Hematopoietic multipotent progenitor cell treated with erythropoietin and hydrocortisone succinate and interleukin-3 and kit ligand, for 4 days (in vitro differentiated cells): Measurements from ENCODE around the gene FAM20A.
"Not testable (repeated sequence)": the region's sequence is repeated elsewhere in the genome, so short reads cannot be mapped to it uniquely, and the experiment has no call there.

Experiments used
- DNase-seq: peaks from one replicate; pipeline ENCODE4 v3.0.0-alpha.2; 2015

FAM20A gene

DNA sequence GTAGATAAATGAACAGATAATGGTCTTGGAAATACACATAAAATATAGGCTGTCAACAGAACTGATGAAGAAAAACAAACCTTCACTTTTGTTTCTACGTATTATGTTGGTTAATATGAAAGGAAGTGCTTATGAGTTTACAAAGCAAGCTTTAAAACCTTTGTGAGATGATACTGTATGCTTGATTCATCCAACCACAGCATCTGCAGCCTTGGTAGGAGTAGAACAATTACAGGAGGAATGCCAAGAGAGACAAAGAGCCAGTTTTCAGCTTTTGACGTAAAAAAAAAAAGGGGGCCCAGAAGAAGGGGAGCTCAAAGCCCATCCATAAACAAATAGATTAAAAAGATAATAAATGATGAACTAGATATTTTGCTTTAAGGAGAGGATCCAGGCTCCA is 13.3 kb downstream of the FAM20A start:
- DNase-seq, result no peak

DNA sequence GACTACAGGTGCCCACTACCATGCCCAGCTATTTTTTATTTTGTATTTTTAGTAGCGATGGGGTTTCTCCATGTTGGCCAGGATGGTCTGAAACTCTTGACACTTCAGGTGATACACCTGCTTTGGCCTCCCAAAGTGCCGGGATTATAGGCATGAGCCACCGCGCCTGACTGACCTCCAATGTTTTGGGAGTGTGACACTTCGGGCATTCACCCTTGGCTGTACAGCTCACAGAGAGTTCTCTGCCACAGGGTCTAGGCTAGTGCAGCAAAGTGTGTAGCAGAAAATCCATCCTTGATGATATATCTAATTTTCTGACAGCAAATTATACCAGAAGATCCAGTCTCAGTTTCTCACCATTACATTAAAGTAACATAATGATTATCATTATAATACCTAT is 14.1 kb downstream of the FAM20A start:
- DNase-seq, result no peak

DNA sequence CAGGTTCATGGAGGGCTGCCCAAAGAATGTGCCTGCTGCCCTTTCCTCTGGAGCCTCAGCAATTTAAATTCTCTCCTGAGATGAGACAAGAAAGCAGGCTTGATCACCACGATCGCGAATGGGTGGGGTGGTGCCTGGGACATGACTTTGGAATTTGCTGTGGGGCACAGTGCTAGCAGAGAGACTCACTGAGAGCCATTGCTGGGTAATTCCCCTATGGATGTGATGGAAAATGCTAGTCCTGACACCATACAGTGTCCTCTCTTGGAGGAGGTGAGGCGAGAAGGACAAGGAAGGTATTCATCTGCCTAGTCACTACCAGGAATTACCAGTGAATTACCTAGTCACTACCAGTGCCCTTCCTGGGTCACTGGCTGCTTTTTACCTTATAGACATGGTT is 15.5 kb downstream of the FAM20A start:
- no peak for DNase-seq

DNA sequence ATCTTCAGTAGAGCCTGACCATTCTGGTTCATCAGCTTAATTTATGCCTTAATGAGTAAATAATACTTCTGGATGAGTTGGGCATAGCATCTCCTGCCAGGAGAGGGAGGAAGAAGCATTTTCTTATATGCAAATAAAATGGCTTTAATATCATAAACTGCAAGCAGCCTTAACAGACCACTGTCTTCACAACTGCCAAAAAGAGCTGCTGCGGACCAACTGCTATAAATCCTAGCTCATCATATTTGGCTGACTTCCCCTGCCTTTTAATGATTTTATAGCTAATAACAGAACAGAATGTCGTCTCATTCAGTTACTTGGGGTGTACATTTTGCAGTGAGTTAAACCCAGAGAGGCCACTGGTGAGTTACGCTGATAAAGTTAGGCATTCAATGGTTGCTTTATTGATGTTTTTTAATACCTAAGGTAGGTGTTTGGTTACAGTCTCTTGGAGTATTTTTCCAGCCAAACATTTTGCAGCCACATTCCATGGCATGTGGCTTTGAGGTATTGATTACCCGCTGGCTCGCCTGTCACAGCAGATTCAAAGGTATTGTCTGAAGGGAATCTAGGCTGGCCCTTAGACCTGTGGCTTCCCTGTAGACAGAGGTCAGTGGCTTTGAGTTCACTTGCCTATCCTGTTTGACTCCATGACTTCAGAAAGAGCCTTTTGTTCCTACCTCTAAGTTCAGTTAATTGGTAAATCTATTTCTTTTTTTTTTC is 16.4 kb downstream of the FAM20A start:
- DNase-seq, result no peak

DNA sequence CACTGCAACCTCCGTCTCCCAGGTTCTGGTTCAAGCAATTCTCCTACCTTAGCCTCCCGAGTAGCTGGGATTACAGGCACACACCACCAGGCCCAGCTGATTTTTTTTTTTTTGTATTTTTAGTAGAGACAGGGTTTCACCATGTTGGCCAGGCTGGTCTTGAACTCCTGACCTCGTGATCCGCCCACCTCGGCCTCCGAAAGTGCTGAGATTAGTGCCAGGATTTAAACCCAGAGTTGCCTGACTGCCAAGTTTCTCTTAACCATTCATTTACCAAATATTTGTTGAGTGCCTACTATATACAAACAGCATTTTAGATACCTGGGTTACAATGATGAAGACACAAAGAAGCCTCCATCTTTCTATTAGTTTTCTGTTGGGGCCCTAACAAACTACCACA is 18.3 kb downstream of the FAM20A start:
- DNase-seq, result not testable (repeated sequence)

DNA sequence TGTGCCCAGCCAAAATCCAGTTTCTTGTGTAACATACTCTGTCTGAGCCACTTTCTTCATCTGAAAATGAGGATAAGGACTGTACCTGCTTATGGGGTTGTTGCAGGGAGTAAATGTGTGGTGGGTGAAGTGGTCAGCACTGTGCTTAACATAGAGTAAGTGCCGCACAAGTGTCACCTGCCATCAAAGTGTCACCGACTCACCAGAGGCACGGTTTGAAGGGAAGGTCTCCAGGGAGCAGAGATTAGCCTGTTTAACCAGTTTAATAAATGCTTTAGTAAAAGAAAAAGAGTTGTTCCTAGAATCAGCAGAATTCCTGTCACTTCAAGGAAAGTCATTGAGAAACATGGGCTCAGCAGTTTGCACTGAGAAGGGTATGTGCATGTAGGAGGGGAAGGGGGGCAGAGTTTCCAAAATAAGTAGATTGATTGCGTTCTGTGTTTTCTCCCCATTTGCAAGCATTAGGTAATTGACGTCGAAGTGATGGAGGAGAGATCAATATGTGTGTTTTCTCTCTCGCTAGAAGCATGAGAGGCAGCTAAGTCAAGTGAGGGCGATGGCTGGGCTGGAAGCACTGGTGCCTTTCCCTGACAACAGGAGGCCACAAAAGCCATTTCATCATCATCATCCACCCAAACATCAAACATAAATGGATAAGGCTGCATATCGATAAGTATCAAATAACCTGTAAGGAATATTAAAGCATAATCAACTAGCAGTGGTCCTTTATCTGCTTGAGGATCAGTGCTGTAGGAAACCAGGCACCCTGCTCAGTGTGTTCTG is 19.1 kb downstream of the FAM20A start:
- no peak for DNase-seq

DNA sequence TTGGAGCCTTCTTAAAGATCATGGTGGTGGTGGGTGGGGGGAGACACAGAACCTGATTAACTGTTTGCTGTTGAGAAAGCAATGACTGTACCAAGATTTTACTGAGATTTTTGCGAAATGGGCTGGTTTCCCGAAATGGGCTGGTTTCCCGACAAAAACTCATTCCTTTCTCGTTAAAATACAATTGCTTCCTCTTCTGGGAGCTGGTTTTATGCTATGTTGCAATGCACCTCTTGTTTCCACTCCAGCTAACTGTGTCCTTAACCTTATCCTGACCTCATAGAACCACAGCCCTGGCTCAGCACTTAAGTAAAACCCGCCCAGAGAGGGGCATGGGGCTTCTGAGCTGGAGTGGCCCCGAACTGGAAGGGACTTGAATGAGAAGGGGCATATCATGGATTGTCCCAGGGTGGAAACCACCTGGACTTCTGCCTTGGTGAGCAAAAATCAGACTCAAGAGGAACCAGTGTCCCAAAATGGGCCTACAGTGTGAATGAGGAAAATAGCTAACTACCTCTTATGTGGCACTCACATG is 20.9 kb downstream of the FAM20A start:
- DNase-seq, result no peak

DNA sequence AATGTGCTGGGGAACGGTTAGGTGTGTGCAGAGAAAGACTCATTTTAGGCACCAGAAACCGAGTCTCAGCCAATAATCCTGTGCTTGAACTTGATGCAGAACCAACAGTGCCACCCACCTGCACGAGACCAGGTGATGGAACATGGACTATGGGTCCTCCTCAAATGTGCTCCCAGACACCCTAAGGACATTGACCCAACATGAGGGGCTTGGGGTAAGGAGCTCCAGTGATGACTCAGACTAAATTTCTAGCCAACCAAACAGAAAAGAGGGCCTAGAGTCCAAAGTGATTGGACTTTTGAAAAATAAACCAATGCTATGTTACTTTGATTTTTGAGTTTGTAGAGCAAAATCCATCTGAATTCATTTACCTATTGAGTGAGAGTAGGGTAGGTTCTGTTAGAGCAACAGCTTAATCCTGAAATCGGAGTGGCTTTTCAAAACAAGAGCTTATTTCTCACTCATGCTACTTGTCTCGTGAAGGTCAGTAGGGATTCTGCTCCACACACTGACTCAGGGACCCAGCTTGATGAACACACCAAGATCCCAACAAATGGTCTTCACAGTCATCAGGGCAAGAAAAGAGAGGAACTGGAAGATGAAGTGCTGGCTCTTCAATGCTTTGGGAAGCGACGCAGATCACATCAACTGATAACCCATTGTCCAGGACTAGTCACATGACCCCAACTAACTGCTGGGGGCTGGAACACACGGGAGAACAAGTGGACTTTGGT is 21.8 kb downstream of the FAM20A start:
- no peak for DNase-seq

DNA sequence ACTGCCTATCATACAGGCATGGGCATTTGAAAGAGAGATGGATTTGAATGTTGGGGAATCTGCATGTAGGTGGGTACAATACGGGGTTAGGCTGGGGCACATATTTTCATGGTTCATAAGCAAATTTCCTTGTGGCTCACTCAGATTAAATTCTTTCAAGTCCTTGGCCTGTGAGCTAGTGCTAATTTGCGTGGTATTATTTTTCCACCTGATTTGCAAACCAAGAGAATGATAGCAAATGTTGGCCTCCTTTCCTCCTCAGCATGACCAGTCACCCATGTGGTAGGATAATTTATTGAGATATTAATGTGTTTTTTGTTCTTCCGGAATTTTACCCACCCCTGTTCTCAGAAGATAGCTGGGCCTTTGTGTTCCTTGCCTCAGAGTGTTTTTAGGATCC is 22.9 kb downstream of the FAM20A start:
- no peak for DNase-seq

DNA sequence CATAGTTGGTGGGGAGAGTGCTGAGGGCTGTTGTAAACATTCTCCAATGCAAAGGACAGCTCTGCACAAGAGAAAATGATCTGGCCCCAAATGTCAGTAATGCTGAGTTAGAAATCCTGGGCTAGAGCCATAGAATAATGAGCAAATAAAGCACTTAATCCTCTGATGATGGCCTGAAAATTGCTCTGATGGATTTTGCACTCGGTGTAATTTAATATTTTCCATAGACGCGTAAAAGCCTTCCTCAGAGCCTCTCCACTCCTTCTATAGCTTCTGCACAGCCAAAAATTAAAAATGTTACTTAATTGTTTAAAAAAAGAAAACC is 23.7 kb downstream of the FAM20A start:
- no peak for DNase-seq

DNA sequence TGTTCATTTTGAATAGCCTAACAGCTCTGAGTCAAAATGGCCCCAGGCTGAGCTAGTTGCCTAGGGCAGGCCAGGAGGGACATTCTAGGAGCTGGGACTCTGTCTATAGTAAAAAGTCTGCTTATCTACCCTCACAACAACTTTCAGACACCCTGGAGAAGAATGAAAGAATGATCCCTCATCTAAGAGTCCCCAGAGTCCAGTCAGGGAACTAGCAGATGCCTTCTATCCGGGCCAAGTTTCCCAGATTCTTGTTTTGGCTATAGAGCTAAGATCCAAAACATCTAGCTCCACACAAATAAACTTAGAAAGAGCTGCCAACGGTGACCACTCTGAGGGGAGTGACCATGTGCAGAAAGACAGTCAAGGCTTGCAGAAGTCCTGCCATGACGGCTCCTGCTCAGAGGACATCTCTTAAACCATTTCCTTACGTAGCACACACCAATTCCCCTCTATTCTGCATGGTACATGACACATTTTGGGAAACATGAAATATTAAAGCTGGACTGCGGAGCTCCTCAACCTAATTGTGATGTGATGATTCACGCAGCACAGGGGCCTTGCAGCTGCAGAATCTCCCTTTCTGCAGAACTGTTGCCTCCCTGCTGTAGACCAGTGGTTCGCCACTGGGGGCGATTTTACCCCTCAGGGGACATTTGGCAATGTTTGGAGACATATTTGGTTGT is 24.2 kb downstream of the FAM20A start:
- DNase-seq, result no peak

DNA sequence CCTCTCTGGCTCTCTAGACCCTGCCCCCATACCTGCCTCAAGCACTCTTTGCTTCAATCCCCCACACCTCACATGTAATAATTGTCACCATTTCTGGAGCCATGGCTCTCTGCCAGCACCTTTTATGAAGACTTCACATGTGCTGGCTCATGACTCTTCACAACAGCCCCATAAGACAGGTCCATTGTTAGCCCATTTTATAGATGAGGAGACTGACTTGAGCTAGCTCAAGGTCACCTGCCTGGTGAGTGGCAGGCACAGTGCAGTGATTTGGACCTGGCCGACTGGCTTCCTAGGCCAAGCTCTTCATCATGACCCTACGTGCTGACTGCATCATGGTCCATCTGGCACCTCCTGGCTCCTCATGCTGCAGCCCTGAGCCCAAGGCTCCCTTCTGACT is 25.0 kb downstream of the FAM20A start:
- no peak for DNase-seq

DNA sequence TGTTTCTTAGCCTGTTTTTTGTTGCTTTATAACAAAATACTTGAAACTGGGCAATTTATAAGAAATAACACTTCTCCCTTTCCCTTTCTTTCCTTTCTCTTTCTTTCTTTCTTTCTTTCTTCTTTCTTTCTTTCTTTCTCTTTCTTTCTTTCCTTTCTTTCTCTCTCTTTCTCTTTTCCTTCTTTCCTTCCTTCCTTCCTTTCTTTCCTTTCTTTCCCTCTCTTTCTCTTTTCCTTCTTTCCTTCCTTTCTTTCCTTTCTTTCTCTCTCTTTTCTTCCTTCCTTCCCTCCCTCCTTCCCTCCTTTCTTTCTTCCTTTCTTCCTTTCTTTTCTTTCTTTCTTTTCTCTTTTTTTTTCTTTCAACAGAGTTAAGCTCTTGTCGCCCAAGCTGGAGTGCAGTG is 27.8 kb downstream of the FAM20A start:
- no peak for DNase-seq

DNA sequence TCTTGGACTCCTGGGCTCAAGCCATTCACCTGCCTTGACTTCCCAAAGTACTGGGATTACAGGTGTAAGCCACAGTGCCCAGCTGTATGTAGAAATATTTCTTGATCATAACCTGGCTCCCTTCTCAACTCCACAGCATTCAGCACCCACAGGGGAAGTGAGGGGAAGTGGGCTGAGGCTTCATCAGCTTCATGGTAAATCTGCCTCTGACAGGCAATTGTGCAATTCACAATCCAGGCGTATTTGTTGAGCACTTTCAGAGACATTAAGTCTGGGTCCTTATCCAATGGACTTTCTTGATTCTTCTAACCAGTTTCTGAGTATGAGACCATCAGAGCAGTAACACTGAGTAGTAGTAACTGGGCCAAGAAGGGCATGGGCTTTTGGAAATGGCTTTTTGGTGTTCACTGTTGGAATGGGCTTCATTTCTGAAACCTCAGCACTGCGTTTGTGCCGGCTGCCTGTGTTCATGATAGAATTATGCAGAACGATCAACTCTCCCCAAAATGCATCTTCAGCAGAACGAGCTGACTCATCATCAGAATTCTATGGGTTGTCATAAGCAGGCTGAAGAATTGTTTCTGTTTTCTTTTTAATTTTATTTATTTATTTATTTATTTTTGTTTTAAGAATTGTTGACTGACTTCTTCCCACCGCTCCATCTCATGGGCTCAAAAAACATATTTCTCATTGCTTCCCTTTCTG is 28.9 kb downstream of the FAM20A start:
- DNase-seq, result peak; percentile 40

DNA sequence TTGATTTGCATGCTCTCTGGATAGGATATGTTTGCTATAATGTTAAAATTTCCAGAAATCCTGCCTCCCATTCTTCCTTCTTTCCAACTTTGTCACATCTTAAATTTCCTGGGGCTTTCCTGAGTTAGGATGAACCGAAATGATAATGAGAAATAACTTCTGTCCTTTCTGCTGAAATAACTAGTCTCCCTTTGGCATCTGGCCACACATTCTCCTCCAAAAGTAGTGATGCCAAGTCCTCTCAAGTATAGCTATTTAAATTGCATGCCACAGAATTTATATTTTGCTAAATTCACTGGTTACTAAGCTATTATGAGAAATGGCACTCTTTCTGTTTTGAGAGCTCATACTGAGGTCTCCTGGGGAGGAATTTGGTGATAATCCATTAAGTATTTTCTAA is 30.6 kb downstream of the FAM20A start:
- no peak for DNase-seq

DNA sequence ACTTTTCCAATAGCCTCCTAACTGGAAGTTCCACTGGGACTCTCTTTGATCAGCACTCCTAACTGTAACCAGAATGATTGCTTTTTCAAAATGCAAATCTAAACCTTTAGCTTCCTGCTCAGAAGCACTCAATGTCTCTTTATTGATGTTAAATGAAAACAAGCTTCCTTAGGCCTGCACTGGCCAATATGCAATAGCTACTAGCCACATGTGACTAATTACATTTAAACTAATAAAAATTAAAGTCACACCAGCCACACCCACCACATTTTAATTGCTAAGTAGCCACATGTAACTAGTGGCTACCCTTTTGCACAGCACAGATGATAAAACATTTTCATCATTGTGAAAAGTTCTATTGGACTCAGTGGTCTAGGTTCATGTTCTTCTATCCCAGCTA is 31.8 kb downstream of the FAM20A start:
- no peak for DNase-seq

DNA sequence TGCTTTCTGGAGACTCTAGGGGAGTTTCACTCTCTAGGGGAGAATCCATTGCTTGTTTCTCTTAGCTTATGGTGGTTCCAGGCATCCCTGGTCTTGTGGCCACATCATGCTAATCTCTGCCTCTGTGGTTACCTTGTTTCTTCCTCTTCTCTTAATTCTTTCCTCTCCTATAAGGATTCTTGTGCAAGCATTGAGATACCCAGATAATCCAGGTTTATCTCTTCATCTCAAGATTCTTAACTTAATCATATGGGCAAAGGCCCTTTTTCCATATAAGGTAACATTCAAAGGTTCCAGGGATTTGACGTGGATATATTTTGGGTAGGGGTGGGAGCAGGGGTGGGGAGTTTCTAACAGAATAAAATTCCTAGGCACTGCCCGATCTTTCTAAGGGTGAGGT is 32.6 kb downstream of the FAM20A start:
- DNase-seq, result peak; percentile 22

DNA sequence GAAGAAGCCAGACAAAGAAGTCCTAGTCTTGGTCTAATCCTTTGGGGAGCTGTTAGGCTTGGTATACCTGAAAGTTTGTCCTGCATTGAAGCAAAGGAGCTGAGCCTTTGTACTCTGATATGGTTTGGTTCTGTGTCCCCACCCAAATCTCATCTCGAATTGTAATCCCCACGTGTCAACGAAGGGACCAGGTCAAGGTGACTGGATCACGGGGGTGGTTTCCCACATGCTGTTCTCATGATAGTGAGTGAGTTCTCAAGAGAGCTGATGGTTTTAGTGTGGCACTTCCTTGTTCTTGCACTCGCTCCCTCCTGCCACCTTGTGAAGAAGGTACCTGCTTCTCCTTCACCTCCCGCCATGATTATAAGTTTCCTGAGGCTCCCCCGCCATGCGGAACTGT is 33.6 kb downstream of the FAM20A start:
- DNase-seq, result no peak

DNA sequence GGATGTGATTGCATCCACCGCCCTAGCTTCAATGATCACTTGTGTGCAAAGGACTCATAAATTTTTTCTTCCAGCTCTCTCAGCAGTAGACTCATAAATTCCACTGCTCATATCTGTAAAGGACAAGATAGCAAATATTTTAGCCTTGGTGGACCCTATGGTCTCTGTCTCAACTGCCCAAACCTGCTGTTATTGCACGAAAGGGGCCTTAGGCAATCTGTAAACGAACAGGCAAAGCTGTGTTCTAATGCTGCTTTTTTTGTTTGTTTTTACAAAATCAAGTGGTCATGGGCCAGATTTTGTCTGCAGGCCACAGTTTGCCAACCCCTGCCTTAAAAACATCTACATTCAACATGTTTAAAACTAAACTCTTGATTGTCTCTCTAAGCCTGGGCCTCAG is 34.1 kb downstream of the FAM20A start:
- DNase-seq, result no peak

DNA sequence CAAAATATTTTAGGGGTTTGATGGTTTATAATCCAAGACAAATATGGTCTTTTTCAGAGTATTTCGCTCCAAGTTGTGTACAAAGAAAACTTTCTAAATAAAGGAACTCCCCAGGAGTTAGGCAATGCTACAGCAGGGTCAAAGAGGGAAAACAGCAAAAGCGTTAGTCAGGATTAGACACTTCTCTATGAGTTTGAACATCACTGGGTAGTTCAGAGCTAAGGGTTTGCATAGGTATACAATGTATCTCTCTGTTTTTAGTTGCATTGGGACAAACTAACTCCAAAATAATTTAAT is 34.8 kb downstream of the FAM20A start:
- no peak for DNase-seq

DNA sequence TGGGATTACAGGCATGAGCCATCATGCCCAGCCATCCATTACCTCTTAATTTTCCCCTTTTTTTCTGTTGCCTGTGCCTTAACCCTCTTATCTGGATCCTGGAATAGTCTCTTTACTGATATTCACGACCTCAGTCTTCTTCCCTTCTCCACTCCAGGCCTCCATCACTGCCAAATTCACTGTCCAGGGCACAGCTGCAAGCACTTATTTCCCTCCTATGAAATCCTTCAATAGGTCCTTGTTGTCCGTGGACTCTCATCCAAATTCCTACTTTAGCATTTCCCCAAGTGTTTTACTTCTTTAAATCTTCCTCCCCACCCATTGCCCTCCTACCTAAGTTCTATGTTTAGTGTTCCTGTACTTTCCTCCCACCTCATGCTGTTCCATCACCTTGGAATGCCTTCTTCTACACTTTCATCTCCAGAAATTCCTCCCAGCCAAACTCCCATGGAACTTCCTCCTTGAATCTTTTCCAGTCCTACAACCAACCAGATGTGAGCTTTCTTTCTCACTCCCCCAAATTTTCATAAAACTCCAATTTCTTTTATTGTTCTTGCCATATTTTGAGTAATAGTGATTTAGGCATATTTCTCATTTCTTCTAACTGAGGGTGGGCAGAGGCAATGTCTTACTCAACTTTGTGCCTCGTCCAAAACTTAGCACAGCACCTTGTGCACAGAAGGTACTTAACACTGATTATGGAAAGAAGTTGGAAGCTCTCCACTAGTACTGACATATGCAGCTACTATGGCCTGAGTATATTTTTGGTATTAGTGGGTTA is 35.3 kb downstream of the FAM20A start:
- DNase-seq, result no peak
